ENCODE results near the gene ZNF526.

- TF ChIP-seq SP1 (IDR thresholded peaks at IDR 0.05) (no peak), PKNOX1 (IDR thresholded peaks at IDR 0.05) (no peak), FOXA1 (IDR thresholded peaks at IDR 0.05) (no peak), SUZ12 (IDR thresholded peaks at IDR 0.05) (no peak), FOXM1 (IDR thresholded peaks at IDR 0.05; ENCODE audit: borderline replicate concordance) (no peak), LEF1 (IDR thresholded peaks at IDR 0.05; ENCODE audit: borderline replicate concordance) (no peak), FOXK2 (IDR thresholded peaks at IDR 0.05) (no peak)
These were observed 50.4 kb downstream of the ZNF526 start for GRCh38 chr19:42270346-42271044.

All from HEK293T (cell line).